ENCODE measurements around the gene C14orf39.

- TF ChIP-seq ZNF462 (CRISPR knock-in tag; IDR thresholded peaks at IDR 0.05): no peak
- no peak for TF ChIP-seq CTCF (conservative IDR thresholded peaks at IDR 0.05; ENCODE audit: low read depth in 2 of 2)
- TF ChIP-seq ETS1 (IDR thresholded peaks at IDR 0.05): no peak
- TF ChIP-seq REST (IDR thresholded peaks at IDR 0.05; ENCODE audit: unreplicated experiment): no peak
- no peak for TF ChIP-seq EZH2 (IDR thresholded peaks at IDR 0.05; ENCODE audit: low read depth, unreplicated experiment)
- no peak for TF ChIP-seq POLR2AphosphoS5 (IDR thresholded peaks at IDR 0.05; ENCODE audit: low read depth)
- TF ChIP-seq ZNF331 (CRISPR knock-in tag; IDR thresholded peaks at IDR 0.05; ENCODE audit: low read depth): no peak
- TF ChIP-seq JUNB (IDR thresholded peaks at IDR 0.05; ENCODE audit: unreplicated experiment): no peak
- TF ChIP-seq EZH2phosphoT487 (IDR thresholded peaks at IDR 0.05; ENCODE audit: unreplicated experiment): no peak
- TF ChIP-seq CREB1 (CRISPR knock-in tag; IDR thresholded peaks at IDR 0.05; ENCODE audit: low read depth): no peak
- TF ChIP-seq NANOG (IDR thresholded peaks at IDR 0.05; ENCODE audit: borderline replicate concordance): no peak
Measured at GRCh38 chr14:60482743-60483142, 3.1 kb downstream of the C14orf39 start.

Measured in GM23338 (cell line).